Measurements from ENCODE around the gene ANO3. TPM values are rescaled to one million over a fixed set of nuclear protein-coding genes. Genes with fewer than 3 reads are reported as not detected.

Gene ANO3
- total RNA-seq, 1 experiment from 2014 or later: 1.7 TPM

- no peak for DNase-seq (ENCODE audit: low spot score)
Measured at GRCh38 chr11:26708736-26709456, 377.0 kb downstream of the ANO3 start.

GRCh38 chr11:26710489-26710888 is 378.6 kb downstream of the ANO3 start:
- DNase-seq (ENCODE audit: low spot score): no peak

- no peak for DNase-seq (ENCODE audit: low spot score)
Measured at GRCh38 chr11:26712497-26712896, 380.6 kb downstream of the ANO3 start.

Other genes starting within 250 kb of the ANO3 start
- gene MUC15, start 240.1 kb downstream of the ANO3 start, total RNA-seq (2014; rRNA removed; shearing (Covaris generic)): 7.1 and 9.4 TPM in 2 replicates

All from A172 (cell line).